ENCODE measurements around the gene KLHL22. TPM values are rescaled to one million over a fixed set of nuclear protein-coding genes. Genes with fewer than 3 reads are reported as not detected.

Gene KLHL22
- total and polyA plus RNA-seq, 2 of the 4 experiments (the other 2 are of a cell fraction): 27.1 to 30.1 TPM

DNA sequence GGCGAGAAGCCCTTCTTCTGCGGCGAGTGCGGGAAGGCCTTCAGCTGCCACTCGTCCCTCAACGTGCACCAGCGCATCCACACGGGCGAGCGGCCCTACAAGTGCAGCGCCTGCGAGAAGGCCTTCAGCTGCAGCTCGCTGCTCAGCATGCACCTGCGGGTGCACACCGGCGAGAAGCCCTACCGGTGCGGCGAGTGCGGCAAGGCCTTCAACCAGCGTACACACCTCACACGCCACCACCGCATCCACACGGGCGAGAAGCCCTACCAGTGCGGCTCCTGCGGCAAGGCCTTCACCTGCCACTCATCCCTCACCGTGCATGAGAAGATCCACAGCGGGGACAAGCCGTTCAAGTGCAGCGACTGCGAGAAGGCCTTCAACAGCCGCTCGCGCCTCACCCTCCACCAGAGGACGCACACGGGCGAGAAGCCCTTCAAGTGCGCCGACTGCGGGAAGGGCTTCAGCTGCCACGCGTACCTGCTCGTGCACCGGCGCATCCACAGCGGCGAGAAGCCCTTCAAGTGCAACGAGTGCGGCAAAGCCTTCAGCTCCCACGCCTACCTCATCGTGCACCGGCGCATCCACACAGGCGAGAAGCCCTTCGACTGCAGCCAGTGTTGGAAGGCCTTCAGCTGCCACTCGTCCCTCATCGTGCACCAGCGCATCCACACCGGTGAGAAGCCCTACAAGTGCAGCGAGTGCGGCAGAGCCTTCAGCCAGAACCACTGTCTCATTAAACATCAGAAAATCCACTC lies 89.5 kb downstream of the KLHL22 start:
- TF ChIP-seq SMC3 (IDR thresholded peaks at IDR 0.05; ENCODE audit: low read depth, low read length): no peak
- no peak for TF ChIP-seq RCOR1 (IDR thresholded peaks at IDR 0.05; ENCODE audit: insufficient replicate concordance, low read length)
- no peak for TF ChIP-seq CEBPB (IDR thresholded peaks at IDR 0.05; ENCODE audit: low read depth, low read length)
- no peak for TF ChIP-seq POLR2A (IDR thresholded peaks at IDR 0.05; ENCODE audit: low read depth, low read length)
- no peak for TF ChIP-seq BHLHE40 (IDR thresholded peaks at IDR 0.05; ENCODE audit: low read depth, low read length)
- TF ChIP-seq RFX5 (IDR thresholded peaks at IDR 0.05; ENCODE audit: low read depth, low read length): no peak
- intact Hi-C loops (cut with micrococcal nuclease): no loop called here
- dilution Hi-C loops (cut with HindIII; ENCODE audit: low sequenced_read_pairs, unreplicated experiment): no loop called here
- H2AK9ac ChIP-seq (replicated peaks; ENCODE audit: low read depth, low read length, poor library complexity): no peak overlapping the region
- no peaks in the 10 kb centered on the region; the same call in 1 of the 2 replicates for H4K20me1 ChIP-seq (ENCODE audit: insufficient read depth, low read length)
- no peak for DNase-seq
- no peak overlapping the region for H3K18ac ChIP-seq (ENCODE audit: low read depth, low read length)
- no peak overlapping the region for H2AK5ac ChIP-seq (ENCODE audit: low read depth, low read length)
- H3K9ac ChIP-seq (ENCODE audit: low read depth, low read length): no peak overlapping the region
- H3K56ac ChIP-seq (ENCODE audit: extremely low read depth, insufficient read depth, low read length): no peak overlapping the region
- no peak overlapping the region for H4K5ac ChIP-seq (ENCODE audit: low read depth, low read length)
- H4K91ac ChIP-seq (ENCODE audit: insufficient read depth, low read depth, low read length): no peak overlapping the region
- peaks cover 44% of the 10 kb centered on the region for H3K36me3 ChIP-seq (ENCODE audit: control insufficient read depth, insufficient read depth, low read length)
- H3K4me2 ChIP-seq (ENCODE audit: low read depth, low read length): no peak overlapping the region
- ChIA-PET POLR2A (ENCODE audit: unreplicated experiment) (no interaction called here), CTCF (no interaction called here)
- no peaks in the 10 kb centered on the region for H3K27me3 ChIP-seq (ENCODE audit: control insufficient read depth, insufficient read depth, low read length)
- H3K79me1 ChIP-seq (ENCODE audit: low read depth in 1 of 2, low read length in 2 of 2): peaks cover 0 to 7% of the 10 kb centered on the region in 2 experiments; a peak in 1 of 4 replicates
- no peak overlapping the region for H2BK15ac ChIP-seq (ENCODE audit: low read depth, low read length)
- H3K4me1 ChIP-seq (ENCODE audit: control insufficient read depth, insufficient read depth, low read length): no peaks in the 10 kb centered on the region
- H2AFZ ChIP-seq (replicated peaks; ENCODE audit: low read length, poor library complexity): no peak overlapping the region
- no TSS peak for BruUV-seq (replicated peaks)
- no peak overlapping the region for H3K14ac ChIP-seq (replicated peaks; ENCODE audit: low read depth, low read length)
- H3K4ac ChIP-seq (ENCODE audit: low read depth, low read length): no peak overlapping the region
- no peak overlapping the region for H3K27ac ChIP-seq (ENCODE audit: insufficient read depth, low read length)
- H2BK5ac ChIP-seq (ENCODE audit: low read depth, low read length, poor library complexity, severe bottlenecking): no peak overlapping the region
- H2BK120ac ChIP-seq (ENCODE audit: low read depth, low read length): no peak overlapping the region
- in situ Hi-C loops (cut with MboI; ENCODE audit: low sequenced_read_pairs): no loop called here
- H4K8ac ChIP-seq (ENCODE audit: low read depth in 2 of 2, low read length in 2 of 2): no peak overlapping the region
- WGBS, 2 experiments (ENCODE audit: extremely low coverage in 2 of 2, insufficient read length in 1 of 2): 98% methylated on average over 38 of the region's 62 CpGs; no CpG with 5 or more reads in 1 of the 2 experiments
- no peak overlapping the region for H3K4me3 ChIP-seq (ENCODE audit: insufficient read depth, low read depth, low read length)
- H2BK20ac ChIP-seq (ENCODE audit: low read depth, low read length): no peak overlapping the region
- H3K9me1 ChIP-seq (ENCODE audit: insufficient read depth, low read length): peaks cover 14% of the 10 kb centered on the region
- H3K23ac ChIP-seq (ENCODE audit: low read depth, low read length): no peak overlapping the region
- H3K9me3 ChIP-seq (ENCODE audit: control insufficient read depth, insufficient read depth, low read length): no peaks in the 10 kb centered on the region
- ATAC-seq (ENCODE audit: low read depth): no peak

Data from IMR-90 (cell line).